Measurements from ENCODE around the gene NEGR1.

GRCh38 chr1:71351438-71351837 is 930.9 kb downstream of the NEGR1 start:
- TF ChIP-seq CTCF (IDR thresholded peaks at IDR 0.05; ENCODE audit: insufficient read depth, low read depth, low read length), result no peak
- no peak for TF ChIP-seq EZH2 (IDR thresholded peaks at IDR 0.05; ENCODE audit: insufficient read depth, low read length)
